ENCODE data around the gene TRMT1.

DNA sequence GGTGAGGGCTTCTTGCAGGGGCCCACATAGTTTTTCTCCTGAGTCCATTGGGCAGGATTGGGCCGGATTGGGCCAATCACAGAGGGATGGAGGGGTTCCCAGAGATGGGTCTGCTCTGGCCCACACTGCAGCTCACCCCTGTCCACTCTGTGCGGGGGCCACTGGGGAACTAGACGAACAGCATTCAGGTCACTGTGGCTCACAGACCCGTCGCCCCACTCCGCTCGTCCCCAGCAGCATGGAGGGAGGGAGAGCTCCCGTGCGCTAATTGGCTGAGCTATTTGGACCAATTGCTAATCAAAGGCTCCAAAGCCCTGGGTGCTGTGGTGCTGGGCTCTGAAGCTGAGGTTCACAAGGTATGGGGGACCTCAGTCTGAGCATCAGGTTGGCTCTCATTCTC, 12.8 kb upstream of the TRMT1 start:
- TF ChIP-seq, protein P1, sequence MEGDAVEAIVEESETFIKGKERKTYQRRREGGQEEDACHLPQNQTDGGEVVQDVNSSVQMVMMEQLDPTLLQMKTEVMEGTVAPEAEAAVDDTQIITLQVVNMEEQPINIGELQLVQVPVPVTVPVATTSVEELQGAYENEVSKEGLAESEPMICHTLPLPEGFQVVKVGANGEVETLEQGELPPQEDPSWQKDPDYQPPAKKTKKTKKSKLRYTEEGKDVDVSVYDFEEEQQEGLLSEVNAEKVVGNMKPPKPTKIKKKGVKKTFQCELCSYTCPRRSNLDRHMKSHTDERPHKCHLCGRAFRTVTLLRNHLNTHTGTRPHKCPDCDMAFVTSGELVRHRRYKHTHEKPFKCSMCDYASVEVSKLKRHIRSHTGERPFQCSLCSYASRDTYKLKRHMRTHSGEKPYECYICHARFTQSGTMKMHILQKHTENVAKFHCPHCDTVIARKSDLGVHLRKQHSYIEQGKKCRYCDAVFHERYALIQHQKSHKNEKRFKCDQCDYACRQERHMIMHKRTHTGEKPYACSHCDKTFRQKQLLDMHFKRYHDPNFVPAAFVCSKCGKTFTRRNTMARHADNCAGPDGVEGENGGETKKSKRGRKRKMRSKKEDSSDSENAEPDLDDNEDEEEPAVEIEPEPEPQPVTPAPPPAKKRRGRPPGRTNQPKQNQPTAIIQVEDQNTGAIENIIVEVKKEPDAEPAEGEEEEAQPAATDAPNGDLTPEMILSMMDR (conservative IDR thresholded peaks at IDR 0.05; ENCODE audit: low read depth, low read length) = no peak
- TF ChIP-seq EZH2 (IDR thresholded peaks at IDR 0.05; ENCODE audit: borderline replicate concordance, low read depth, low read length, poor library complexity, severe bottlenecking) = no peak
